Ascending aorta (tissue), 2 donors: ENCODE results near the gene EPB41L4A. TPM values are rescaled to one million over a fixed set of nuclear protein-coding genes. Genes with fewer than 3 reads are reported as not detected.
"Not testable (repeated sequence)": the region's sequence is repeated elsewhere in the genome, so short reads cannot be mapped to it uniquely, and the experiment has no call there.

ENCODE experiments used
- DNase-seq, 2 donors: peaks; one replicate each; pipeline ENCODE4 v3.0.0-alpha.2; 2019; ENCODE audit warnings: low spot score in 2 of 2
- H3K27ac ChIP-seq, 2 donors: fragments of 200-600 bp; sonication (generic); one replicate each; pipeline ENCODE4 v1.5.1; 2016 to 2017; ENCODE audit warnings: mild to moderate bottlenecking in 1 of 2
- H3K27me3 ChIP-seq: fragments of 200-600 bp; sonication (generic); one replicate; pipeline ENCODE4 v1.5.1; 2017
- H3K36me3 ChIP-seq, 2 donors: fragments of 200-600 bp; sonication (generic); one replicate each; pipeline ENCODE4 v1.5.1; 2016
- H3K4me1 ChIP-seq, 2 donors: fragments of 200-600 bp; sonication (generic); one replicate each; pipeline ENCODE4 v1.5.1; 2016 to 2017; ENCODE audit warnings: mild to moderate bottlenecking in 1 of 2
- H3K4me3 ChIP-seq, 2 donors: fragments of 200-600 bp; sonication (generic); one replicate each; pipeline ENCODE4 v1.5.1; 2016 to 2017; ENCODE audit warnings: mild to moderate bottlenecking in 1 of 2
- H3K9me3 ChIP-seq, 2 donors: fragments of 200-600 bp; sonication (generic); one replicate each; pipeline ENCODE4 v1.5.1; 2016
- intact Hi-C: fragments of 100-400 bp; cut with DNase I; formaldehyde crosslinking; loops from one replicate; pipeline ENCODE4 v1.15.1; 2023
- total RNA-seq: library from RNA; depleted of rRNA; stranded (reverse); fragments of >200 nt; gene quantifications from one replicate; pipeline ENCODE4 v1.1.0, GENCODE V29; 2016
- TF ChIP-seq, protein P1 (sequence below), 3 experiments: fragments of 200-600 bp in 2 of 3; fragments of 450-650 bp in 1 of 3; sonication (generic) in 2 of 3; IDR thresholded peaks; one replicate each; pipeline ENCODE4 v1.5.1; 2016 to 2019; ENCODE audit warnings: antibody characterized with exemption in 3 of 3, mild to moderate bottlenecking in 1 of 3, moderate library complexity in 1 of 3

EPB41L4A gene, protein sequence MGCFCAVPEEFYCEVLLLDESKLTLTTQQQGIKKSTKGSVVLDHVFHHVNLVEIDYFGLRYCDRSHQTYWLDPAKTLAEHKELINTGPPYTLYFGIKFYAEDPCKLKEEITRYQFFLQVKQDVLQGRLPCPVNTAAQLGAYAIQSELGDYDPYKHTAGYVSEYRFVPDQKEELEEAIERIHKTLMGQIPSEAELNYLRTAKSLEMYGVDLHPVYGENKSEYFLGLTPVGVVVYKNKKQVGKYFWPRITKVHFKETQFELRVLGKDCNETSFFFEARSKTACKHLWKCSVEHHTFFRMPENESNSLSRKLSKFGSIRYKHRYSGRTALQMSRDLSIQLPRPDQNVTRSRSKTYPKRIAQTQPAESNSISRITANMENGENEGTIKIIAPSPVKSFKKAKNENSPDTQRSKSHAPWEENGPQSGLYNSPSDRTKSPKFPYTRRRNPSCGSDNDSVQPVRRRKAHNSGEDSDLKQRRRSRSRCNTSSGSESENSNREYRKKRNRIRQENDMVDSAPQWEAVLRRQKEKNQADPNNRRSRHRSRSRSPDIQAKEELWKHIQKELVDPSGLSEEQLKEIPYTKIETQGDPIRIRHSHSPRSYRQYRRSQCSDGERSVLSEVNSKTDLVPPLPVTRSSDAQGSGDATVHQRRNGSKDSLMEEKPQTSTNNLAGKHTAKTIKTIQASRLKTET
- total RNA-seq, result 9.4 TPM

GRCh38 chr5:112419164-112419985, at the start of gene EPB41L4A:
TSS of gene EPB41L4A (minus strand) at chr5:112419277. CDS start at chr5:112419039, 238 bp downstream.
- Histone ChIP-seq H3K27me3 (no peaks in the 10 kb centered on the region), H3K9me3 (no peaks in the 10 kb centered on the region), H3K4me1 (peaks cover 0 to 2% of the 10 kb centered on the region in 2 donors), H3K36me3 (no peaks in the 10 kb centered on the region), H3K4me3 (peak within 1 kb of the TSS; percentile 82), H3K27ac (peak within 1 kb of the TSS; percentile 77 to 84)
- peak in 1 of 2 donors; percentile 76 for DNase-seq
- intact Hi-C loops, result loop anchor here (2.0 kb wide), 1 partner anchor 245 kb away; no protein-coding TSS in a partner anchor
- TF ChIP-seq, protein P1, sequence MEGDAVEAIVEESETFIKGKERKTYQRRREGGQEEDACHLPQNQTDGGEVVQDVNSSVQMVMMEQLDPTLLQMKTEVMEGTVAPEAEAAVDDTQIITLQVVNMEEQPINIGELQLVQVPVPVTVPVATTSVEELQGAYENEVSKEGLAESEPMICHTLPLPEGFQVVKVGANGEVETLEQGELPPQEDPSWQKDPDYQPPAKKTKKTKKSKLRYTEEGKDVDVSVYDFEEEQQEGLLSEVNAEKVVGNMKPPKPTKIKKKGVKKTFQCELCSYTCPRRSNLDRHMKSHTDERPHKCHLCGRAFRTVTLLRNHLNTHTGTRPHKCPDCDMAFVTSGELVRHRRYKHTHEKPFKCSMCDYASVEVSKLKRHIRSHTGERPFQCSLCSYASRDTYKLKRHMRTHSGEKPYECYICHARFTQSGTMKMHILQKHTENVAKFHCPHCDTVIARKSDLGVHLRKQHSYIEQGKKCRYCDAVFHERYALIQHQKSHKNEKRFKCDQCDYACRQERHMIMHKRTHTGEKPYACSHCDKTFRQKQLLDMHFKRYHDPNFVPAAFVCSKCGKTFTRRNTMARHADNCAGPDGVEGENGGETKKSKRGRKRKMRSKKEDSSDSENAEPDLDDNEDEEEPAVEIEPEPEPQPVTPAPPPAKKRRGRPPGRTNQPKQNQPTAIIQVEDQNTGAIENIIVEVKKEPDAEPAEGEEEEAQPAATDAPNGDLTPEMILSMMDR (IDR thresholded peaks at IDR 0.05), result no peak

DNA sequence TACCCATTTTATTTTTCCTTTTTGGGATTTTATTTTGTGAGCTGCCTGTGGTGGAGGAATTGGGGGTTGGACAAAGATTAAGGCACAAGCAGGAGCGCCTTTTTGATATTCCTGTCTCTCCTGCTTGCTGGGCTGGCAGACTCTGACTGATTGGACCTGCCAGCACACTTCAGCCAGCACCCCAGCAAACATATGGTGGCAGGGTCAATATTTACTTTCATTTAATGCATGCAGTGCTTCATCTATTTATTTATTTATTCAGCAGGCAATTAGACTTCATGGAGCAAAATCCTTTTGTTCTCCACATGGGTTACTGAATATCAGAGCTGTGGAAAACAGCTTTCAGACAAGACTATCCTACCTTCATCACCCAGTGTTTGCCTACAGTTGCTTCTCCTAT, 48.4 kb upstream of the EPB41L4A start:
- Histone ChIP-seq H3K36me3 (no peaks in the 10 kb centered on the region), H3K4me3 (no peak overlapping the region), H3K9me3 (no peaks in the 10 kb centered on the region), H3K27me3 (no peaks in the 10 kb centered on the region), H3K27ac (no peak overlapping the region), H3K4me1 (no peaks in the 10 kb centered on the region)
- DNase-seq, result no peak
- intact Hi-C loops, result no loop called here
- TF ChIP-seq, protein P1 (IDR thresholded peaks at IDR 0.05), result no peak

GRCh38 chr5:112466261-112466660, 47.2 kb upstream of the EPB41L4A start:
- H3K9me3 ChIP-seq, H3K27ac ChIP-seq, H3K4me1 ChIP-seq, H3K36me3 ChIP-seq, H3K4me3 ChIP-seq, H3K27me3 ChIP-seq, intact Hi-C loops, DNase-seq: not testable (repeated sequence)

GRCh38 chr5:112447187-112447760, 28.2 kb upstream of the EPB41L4A start:
- H3K27ac ChIP-seq, H3K4me3 ChIP-seq, H3K36me3 ChIP-seq, intact Hi-C loops, DNase-seq, H3K9me3 ChIP-seq, H3K27me3 ChIP-seq, H3K4me1 ChIP-seq: not testable (repeated sequence)

DNA sequence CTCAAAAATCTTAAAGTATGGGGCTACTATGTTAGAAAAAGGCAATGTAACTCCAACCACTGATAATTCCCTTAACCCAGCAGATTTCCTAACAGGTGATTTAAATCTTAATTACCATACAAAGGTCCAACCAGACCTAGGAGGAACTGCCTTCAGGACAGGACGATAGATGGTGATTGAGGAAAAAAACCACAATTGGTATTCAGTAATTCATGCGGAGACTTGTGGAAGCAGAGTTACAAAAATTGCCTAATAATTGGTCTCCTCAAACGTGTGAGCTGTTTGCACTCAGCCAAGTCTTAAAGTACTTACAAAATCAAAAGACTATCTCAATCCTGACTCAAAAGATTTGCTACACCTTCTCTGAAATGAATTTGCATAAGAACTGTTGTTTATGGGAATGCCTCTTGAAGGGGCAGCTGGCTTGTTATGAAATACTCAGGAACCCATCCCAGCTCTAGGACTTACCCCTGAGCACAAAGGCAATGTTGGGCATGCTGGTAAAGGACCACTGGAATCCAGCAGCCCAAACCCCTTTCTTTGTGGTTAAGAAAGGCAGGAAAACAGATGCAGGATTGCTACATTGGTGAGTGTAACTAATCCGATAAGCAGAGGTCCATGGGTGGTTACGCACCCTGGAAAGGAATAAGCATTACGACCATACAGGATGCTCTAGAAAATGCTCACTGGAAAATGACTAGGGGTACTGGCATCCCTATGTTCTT, 26.7 kb upstream of the EPB41L4A start:
- TF ChIP-seq, protein P1 (IDR thresholded peaks at IDR 0.05), result no peak
- Histone ChIP-seq H3K27me3 (no peaks in the 10 kb centered on the region), H3K27ac (no peak overlapping the region), H3K36me3 (no peaks in the 10 kb centered on the region), H3K9me3 (no peaks in the 10 kb centered on the region), H3K4me1 (no peaks in the 10 kb centered on the region), H3K4me3 (no peak overlapping the region)
- DNase-seq, result no peak
- intact Hi-C loops, result no loop called here

DNA sequence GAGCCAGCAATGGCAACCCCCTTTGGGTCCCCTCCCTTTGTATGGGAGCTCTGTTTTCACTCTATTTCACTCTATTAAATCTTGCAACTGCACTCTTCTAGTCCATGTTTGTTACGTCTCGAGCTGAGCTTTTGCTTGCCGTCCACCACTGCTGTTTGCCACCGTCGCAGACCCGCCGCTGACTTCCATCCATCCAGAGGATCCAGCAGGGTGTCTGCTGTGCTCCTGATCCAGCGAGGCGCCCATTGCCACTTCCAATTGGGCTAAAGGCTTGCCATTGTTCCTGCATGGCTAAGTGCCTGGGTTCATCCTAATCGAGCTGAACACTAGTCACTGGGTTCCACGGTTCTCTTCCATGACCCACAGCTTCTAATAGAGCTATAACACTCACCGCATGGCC, 24.9 kb upstream of the EPB41L4A start:
- H3K36me3 ChIP-seq, H3K4me3 ChIP-seq, intact Hi-C loops, H3K27ac ChIP-seq, H3K9me3 ChIP-seq, H3K4me1 ChIP-seq, H3K27me3 ChIP-seq, DNase-seq: not testable (repeated sequence)
